HEK293 (cell line): ENCODE results near the gene MLEC.

Source experiments
- CTCF ChIA-PET: fragments of 350-600 bp; formaldehyde crosslinking; extraction: SDS; loops from one replicate; lab custom pipeline; 2021; ENCODE audit warnings: antibody characterized with exemption; lab: Yijun Ruan, JAX
- POLR2A ChIA-PET: fragments of 300-600 bp; formaldehyde crosslinking; extraction: SDS; loops from one replicate; lab custom pipeline; 2020; ENCODE audit warnings: antibody characterized with exemption, inconsistent platforms; lab: Yijun Ruan, JAX
- H3K27ac ChIP-seq: fragments of 200-500 bp; sonication (Bioruptor generic); 2 replicates; pipeline ENCODE4 v1.5.1; 2014; ENCODE audit warnings: low read depth, low read length, control low read depth, inconsistent platforms; ENCODE audit errors: extremely low read depth
- H3K36me3 ChIP-seq, 2 experiments: fragments of 200-500 bp in 1 of 2; sonication (Bioruptor generic) in 1 of 2; 1 replicate in 1 of 2; 2 replicates in 1 of 2; pipeline ENCODE4 v1.5.1; 2014 to 2017; ENCODE audit warnings: inconsistent platforms in 2 of 2, low read length in 2 of 2; ENCODE audit not compliant: control insufficient read depth in 2 of 2, insufficient read depth in 1 of 2
- H3K4me1 ChIP-seq: fragments of 200-500 bp; sonication (Bioruptor generic); 2 replicates; pipeline ENCODE4 v1.5.1; 2014; ENCODE audit warnings: mild to moderate bottlenecking, low read length, inconsistent platforms; ENCODE audit not compliant: control insufficient read depth, insufficient read depth
- H3K4me3 ChIP-seq: 2 replicates; pipeline ENCODE4 v1.5.1; 2011; ENCODE audit warnings: low read depth, mild to moderate bottlenecking, control low read depth, low read length, moderate library complexity
- H3K9me3 ChIP-seq: fragments of 200-500 bp; sonication (Bioruptor generic); 2 replicates; pipeline ENCODE4 v1.5.1; 2014; ENCODE audit warnings: low read depth, low read length, inconsistent platforms; ENCODE audit not compliant: control insufficient read depth, insufficient read depth
- BCL11B ChIP-seq: fragments of 450-650 bp; formaldehyde crosslinking; IDR thresholded peaks from 2 replicates; pipeline ENCODE4 v1.5.1; 2016; ENCODE audit warnings: low read depth, missing biosample characterization, missing genetic modification characterization
- GFI1B ChIP-seq: fragments of 450-650 bp; formaldehyde crosslinking; IDR thresholded peaks from 2 replicates; pipeline ENCODE4 v1.5.1; 2016; ENCODE audit warnings: missing biosample characterization, missing genetic modification characterization
- GLI4 ChIP-seq: fragments of 450-650 bp; formaldehyde crosslinking; IDR thresholded peaks from 2 replicates; pipeline ENCODE4 v1.5.1; 2016; ENCODE audit warnings: missing biosample characterization, missing genetic modification characterization
- SCRT1 ChIP-seq: fragments of 450-650 bp; formaldehyde crosslinking; IDR thresholded peaks from 2 replicates; pipeline ENCODE4 v1.5.1; 2016; ENCODE audit warnings: missing biosample characterization, missing genetic modification characterization, borderline replicate concordance
- SETDB1 ChIP-seq: IDR thresholded peaks from one replicate; pipeline ENCODE4 v1.6.1; 2017; ENCODE audit warnings: mild to moderate bottlenecking, low read length, moderate library complexity, mixed read lengths; ENCODE audit not compliant: insufficient read length
- SP3 ChIP-seq: fragments of 450-650 bp; formaldehyde crosslinking; IDR thresholded peaks from 2 replicates; pipeline ENCODE4 v1.5.1; 2016; ENCODE audit warnings: missing biosample characterization, missing genetic modification characterization
- ZBTB7A ChIP-seq: fragments of 450-650 bp; formaldehyde crosslinking; IDR thresholded peaks from 2 replicates; pipeline ENCODE4 v1.5.1; 2016; ENCODE audit warnings: low read depth, missing biosample characterization, missing genetic modification characterization
- ZNF24 ChIP-seq: fragments of 450-650 bp; formaldehyde crosslinking; IDR thresholded peaks from 2 replicates; pipeline ENCODE4 v1.5.1; 2016; ENCODE audit warnings: missing biosample characterization, missing genetic modification characterization
- ZNF311 ChIP-seq: fragments of 450-650 bp; formaldehyde crosslinking; IDR thresholded peaks from 2 replicates; pipeline ENCODE4 v1.5.1; 2017; ENCODE audit warnings: missing biosample characterization, missing genetic modification characterization, borderline replicate concordance
- ZNF324 ChIP-seq: fragments of 450-650 bp; formaldehyde crosslinking; IDR thresholded peaks from 2 replicates; pipeline ENCODE4 v1.5.1; 2016; ENCODE audit warnings: missing biosample characterization, missing genetic modification characterization
- ZNF350 ChIP-seq: fragments of 450-650 bp; formaldehyde crosslinking; IDR thresholded peaks from 2 replicates; pipeline ENCODE4 v1.5.0; 2017; ENCODE audit warnings: missing biosample characterization, mild to moderate bottlenecking, missing genetic modification characterization
- ZNF423 ChIP-seq: fragments of 450-650 bp; formaldehyde crosslinking; IDR thresholded peaks from 2 replicates; pipeline ENCODE4 v1.5.1; 2016; ENCODE audit warnings: missing biosample characterization, missing genetic modification characterization
- ZNF623 ChIP-seq: fragments of 450-650 bp; formaldehyde crosslinking; IDR thresholded peaks from 2 replicates; pipeline ENCODE4 v1.5.1; 2016; ENCODE audit warnings: missing biosample characterization, missing genetic modification characterization
- TF ChIP-seq, protein P1 (sequence below): fragments of 450-650 bp; formaldehyde crosslinking; IDR thresholded peaks from 2 replicates; pipeline ENCODE4 v1.5.1; 2016; ENCODE audit warnings: missing biosample characterization, missing genetic modification characterization
- TF ChIP-seq, protein P2 (sequence below): fragments of 450-650 bp; formaldehyde crosslinking; IDR thresholded peaks from 2 replicates; pipeline ENCODE4 v1.5.1; 2016; ENCODE audit warnings: missing biosample characterization, missing genetic modification characterization
- TF ChIP-seq, protein P3 (sequence below): fragments of 450-650 bp; formaldehyde crosslinking; conservative IDR thresholded peaks from 2 replicates; pipeline ENCODE4 v1.5.1; 2016; ENCODE audit warnings: low read depth, missing biosample characterization, missing genetic modification characterization
- TF ChIP-seq, protein P4 (sequence below): fragments of 450-650 bp; formaldehyde crosslinking; IDR thresholded peaks from 2 replicates; pipeline ENCODE4 v1.5.1; 2017; ENCODE audit warnings: missing biosample characterization, missing genetic modification characterization
- TF ChIP-seq, protein P5 (sequence below): fragments of 450-650 bp; formaldehyde crosslinking; IDR thresholded peaks from 2 replicates; pipeline ENCODE4 v1.5.1; 2016; ENCODE audit warnings: missing biosample characterization, missing genetic modification characterization

Gene MLEC

DNA sequence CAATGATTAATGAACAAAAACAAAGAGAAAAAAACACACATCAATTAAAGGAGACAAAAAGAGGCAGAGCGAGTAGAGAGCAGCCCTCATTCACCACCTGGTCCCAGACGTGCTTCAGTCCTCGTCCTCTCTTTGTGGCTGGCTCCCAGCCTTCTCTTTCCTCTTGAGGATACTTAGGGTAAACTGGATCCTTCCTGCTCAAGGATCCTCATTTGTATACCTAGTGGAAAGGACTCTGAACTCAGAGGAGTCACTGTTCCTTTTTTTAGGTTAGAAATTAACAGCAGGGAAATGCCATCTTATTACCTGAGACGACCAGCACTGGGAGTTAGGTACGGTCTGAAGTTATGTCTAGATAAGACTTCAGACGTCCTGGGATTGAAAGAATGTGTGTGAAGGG, 9.7 kb downstream of the MLEC start:
- ChIA-PET CTCF (interaction anchor here (0.7 kb wide), 1 partner anchor 143 kb away, joined by 3 read pairs; no protein-coding TSS in a partner anchor), POLR2A (no interaction called here)
- no peak overlapping the region for H3K4me3 ChIP-seq
- TF ChIP-seq SETDB1 (no peak), GFI1B (tag by site-specific recombination) (no peak), GLI4 (tag by site-specific recombination) (no peak), ZNF623 (tag by site-specific recombination) (no peak), SCRT1 (tag by site-specific recombination) (no peak), ZBTB7A (tag by site-specific recombination) (no peak), ZNF324 (no peak), ZNF350 (tag by site-specific recombination) (no peak), ZNF311 (tag by site-specific recombination) (no peak), ZNF24 (tag by site-specific recombination) (no peak), SP3 (tag by site-specific recombination) (no peak), BCL11B (tag by site-specific recombination) (no peak), ZNF423 (tag by site-specific recombination) (no peak)
- TF ChIP-seq, protein P1, sequence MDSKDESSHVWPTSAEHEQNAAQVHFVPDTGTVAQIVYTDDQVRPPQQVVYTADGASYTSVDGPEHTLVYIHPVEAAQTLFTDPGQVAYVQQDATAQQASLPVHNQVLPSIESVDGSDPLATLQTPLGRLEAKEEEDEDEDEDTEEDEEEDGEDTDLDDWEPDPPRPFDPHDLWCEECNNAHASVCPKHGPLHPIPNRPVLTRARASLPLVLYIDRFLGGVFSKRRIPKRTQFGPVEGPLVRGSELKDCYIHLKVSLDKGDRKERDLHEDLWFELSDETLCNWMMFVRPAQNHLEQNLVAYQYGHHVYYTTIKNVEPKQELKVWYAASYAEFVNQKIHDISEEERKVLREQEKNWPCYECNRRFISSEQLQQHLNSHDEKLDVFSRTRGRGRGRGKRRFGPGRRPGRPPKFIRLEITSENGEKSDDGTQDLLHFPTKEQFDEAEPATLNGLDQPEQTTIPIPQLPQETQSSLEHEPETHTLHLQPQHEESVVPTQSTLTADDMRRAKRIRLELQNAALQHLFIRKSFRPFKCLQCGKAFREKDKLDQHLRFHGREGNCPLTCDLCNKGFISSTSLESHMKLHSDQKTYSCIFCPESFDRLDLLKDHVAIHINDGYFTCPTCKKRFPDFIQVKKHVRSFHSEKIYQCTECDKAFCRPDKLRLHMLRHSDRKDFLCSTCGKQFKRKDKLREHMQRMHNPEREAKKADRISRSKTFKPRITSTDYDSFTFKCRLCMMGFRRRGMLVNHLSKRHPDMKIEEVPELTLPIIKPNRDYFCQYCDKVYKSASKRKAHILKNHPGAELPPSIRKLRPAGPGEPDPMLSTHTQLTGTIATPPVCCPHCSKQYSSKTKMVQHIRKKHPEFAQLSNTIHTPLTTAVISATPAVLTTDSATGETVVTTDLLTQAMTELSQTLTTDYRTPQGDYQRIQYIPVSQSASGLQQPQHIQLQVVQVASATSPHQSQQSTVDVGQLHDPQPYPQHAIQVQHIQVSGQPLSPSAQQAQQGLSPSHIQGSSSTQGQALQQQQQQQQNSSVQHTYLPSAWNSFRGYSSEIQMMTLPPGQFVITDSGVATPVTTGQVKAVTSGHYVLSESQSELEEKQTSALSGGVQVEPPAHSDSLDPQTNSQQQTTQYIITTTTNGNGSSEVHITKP (tag by site-specific recombination) = no peak
- TF ChIP-seq, protein P2, sequence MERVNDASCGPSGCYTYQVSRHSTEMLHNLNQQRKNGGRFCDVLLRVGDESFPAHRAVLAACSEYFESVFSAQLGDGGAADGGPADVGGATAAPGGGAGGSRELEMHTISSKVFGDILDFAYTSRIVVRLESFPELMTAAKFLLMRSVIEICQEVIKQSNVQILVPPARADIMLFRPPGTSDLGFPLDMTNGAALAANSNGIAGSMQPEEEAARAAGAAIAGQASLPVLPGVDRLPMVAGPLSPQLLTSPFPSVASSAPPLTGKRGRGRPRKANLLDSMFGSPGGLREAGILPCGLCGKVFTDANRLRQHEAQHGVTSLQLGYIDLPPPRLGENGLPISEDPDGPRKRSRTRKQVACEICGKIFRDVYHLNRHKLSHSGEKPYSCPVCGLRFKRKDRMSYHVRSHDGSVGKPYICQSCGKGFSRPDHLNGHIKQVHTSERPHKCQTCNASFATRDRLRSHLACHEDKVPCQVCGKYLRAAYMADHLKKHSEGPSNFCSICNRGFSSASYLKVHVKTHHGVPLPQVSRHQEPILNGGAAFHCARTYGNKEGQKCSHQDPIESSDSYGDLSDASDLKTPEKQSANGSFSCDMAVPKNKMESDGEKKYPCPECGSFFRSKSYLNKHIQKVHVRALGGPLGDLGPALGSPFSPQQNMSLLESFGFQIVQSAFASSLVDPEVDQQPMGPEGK (tag by site-specific recombination) = no peak
- TF ChIP-seq, protein P3, sequence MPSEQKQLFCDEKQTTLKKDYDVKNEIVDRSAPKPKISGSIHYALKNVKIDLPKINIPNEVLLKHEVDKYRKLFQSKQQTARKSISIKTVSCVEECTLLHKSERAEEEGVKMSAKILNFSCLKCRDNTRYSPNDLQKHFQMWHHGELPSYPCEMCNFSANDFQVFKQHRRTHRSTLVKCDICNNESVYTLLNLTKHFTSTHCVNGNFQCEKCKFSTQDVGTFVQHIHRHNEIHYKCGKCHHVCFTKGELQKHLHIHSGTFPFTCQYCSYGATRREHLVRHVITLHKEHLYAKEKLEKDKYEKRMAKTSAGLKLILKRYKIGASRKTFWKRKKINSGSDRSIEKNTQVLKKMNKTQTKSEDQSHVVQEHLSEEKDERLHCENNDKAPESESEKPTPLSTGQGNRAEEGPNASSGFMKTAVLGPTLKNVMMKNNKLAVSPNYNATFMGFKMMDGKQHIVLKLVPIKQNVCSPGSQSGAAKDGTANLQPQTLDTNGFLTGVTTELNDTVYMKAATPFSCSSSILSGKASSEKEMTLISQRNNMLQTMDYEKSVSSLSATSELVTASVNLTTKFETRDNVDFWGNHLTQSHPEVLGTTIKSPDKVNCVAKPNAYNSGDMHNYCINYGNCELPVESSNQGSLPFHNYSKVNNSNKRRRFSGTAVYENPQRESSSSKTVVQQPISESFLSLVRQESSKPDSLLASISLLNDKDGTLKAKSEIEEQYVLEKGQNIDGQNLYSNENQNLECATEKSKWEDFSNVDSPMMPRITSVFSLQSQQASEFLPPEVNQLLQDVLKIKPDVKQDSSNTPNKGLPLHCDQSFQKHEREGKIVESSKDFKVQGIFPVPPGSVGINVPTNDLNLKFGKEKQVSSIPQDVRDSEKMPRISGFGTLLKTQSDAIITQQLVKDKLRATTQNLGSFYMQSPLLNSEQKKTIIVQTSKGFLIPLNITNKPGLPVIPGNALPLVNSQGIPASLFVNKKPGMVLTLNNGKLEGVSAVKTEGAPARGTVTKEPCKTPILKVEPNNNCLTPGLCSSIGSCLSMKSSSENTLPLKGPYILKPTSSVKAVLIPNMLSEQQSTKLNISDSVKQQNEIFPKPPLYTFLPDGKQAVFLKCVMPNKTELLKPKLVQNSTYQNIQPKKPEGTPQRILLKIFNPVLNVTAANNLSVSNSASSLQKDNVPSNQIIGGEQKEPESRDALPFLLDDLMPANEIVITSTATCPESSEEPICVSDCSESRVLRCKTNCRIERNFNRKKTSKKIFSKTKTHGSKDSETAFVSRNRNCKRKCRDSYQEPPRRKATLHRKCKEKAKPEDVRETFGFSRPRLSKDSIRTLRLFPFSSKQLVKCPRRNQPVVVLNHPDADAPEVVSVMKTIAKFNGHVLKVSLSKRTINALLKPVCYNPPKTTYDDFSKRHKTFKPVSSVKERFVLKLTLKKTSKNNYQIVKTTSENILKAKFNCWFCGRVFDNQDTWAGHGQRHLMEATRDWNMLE (tag by site-specific recombination) = no peak
- TF ChIP-seq, protein P4, sequence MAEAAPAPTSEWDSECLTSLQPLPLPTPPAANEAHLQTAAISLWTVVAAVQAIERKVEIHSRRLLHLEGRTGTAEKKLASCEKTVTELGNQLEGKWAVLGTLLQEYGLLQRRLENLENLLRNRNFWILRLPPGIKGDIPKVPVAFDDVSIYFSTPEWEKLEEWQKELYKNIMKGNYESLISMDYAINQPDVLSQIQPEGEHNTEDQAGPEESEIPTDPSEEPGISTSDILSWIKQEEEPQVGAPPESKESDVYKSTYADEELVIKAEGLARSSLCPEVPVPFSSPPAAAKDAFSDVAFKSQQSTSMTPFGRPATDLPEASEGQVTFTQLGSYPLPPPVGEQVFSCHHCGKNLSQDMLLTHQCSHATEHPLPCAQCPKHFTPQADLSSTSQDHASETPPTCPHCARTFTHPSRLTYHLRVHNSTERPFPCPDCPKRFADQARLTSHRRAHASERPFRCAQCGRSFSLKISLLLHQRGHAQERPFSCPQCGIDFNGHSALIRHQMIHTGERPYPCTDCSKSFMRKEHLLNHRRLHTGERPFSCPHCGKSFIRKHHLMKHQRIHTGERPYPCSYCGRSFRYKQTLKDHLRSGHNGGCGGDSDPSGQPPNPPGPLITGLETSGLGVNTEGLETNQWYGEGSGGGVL (tag by site-specific recombination) = no peak
- TF ChIP-seq, protein P5, sequence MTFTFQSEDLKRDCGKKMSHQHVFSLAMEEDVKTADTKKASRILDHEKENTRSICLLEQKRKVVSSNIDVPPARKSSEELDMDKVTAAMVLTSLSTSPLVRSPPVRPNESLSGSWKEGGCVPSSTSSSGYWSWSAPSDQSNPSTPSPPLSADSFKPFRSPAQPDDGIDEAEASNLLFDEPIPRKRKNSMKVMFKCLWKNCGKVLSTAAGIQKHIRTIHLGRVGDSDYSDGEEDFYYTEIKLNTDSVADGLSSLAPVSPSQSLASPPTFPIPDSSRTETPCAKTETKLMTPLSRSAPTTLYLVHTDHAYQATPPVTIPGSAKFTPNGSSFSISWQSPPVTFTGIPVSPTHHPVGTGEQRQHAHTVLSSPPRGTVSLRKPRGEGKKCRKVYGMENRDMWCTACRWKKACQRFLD (tag by site-specific recombination) = no peak
- TF ChIP-seq, all 188 proteins: peak for 0
- H3K4me1 ChIP-seq = peaks cover 6% of the 10 kb centered on the region
- H3K36me3 ChIP-seq = peaks cover 45 to 87% of the 10 kb centered on the region in 2 experiments
- no peak overlapping the region for H3K27ac ChIP-seq
- H3K9me3 ChIP-seq = no peaks in the 10 kb centered on the region
